Esophagus squamous epithelium (tissue), 5 donors: ENCODE results near the gene CCDC116. TPM values are rescaled to one million over a fixed set of nuclear protein-coding genes. Genes with fewer than 3 reads are reported as not detected.
A peak's percentile ranks its signal among the peaks of the same experiment; 100 is the strongest.

Source experiments
- DNase-seq: peaks from one replicate; lab custom pipeline; 2025; lab: John Stamatoyannopoulos, UW
- H3K27ac ChIP-seq, 4 donors: fragments of 200-600 bp; sonication (generic); one replicate each; pipeline ENCODE4 v1.5.1; 2016 to 2019; ENCODE audit warnings: mild to moderate bottlenecking in 1 of 4
- H3K27me3 ChIP-seq, 4 donors: fragments of 200-600 bp; sonication (generic); 1 replicate in 3 of 4; 2 replicates in 1 of 4; pipeline versions ENCODE4 v1.5.1 to v1.6.0; 2017 to 2021; ENCODE audit warnings: antibody characterized with exemption in 1 of 4
- H3K36me3 ChIP-seq, 3 donors: fragments of 200-600 bp; sonication (generic); one replicate each; pipeline ENCODE4 v1.5.1; 2016 to 2019
- H3K4me1 ChIP-seq, 3 donors: fragments of 200-600 bp; sonication (generic); one replicate each; pipeline ENCODE4 v1.5.1; 2017 to 2019
- H3K4me3 ChIP-seq, 4 donors: fragments of 200-600 bp; sonication (generic); 1 replicate in 3 of 4; 2 replicates in 1 of 4; pipeline ENCODE4 v1.5.1; 2016 to 2019; ENCODE audit warnings: mild to moderate bottlenecking in 2 of 4, moderate library complexity in 1 of 4
- H3K9me3 ChIP-seq, 3 donors: fragments of 200-600 bp; sonication (generic); one replicate each; pipeline ENCODE4 v1.5.1; 2016 to 2019
- CTCF ChIP-seq, 6 experiments: fragments of 450-650 bp in 4 of 6; fragments of 200-600 bp in 2 of 6; sonication (generic) in 2 of 6; IDR thresholded peaks; one replicate each; pipeline ENCODE4 v1.5.1; 2016 to 2019; ENCODE audit warnings: antibody characterized with exemption in 6 of 6, mild to moderate bottlenecking in 4 of 6, moderate library complexity in 4 of 6
- POLR2A ChIP-seq, 4 donors: fragments of 450-650 bp; IDR thresholded peaks; one replicate each; pipeline ENCODE4 v1.6.1; 2017; ENCODE audit warnings: antibody characterized with exemption in 4 of 4, mild to moderate bottlenecking in 4 of 4, moderate library complexity in 3 of 4
- WGBS, 2 donors: methylation state at CpG; one replicate each; pipeline ENCODE4 v1.1.5; 2018; 5-methylcytosine and 5-hydroxymethylcytosine counted together
- intact Hi-C: fragments of 100-400 bp; cut with DNase I; formaldehyde crosslinking; loops from one replicate; pipeline ENCODE4 v1.15.0; 2022
- total RNA-seq, 4 donors: library from RNA; depleted of rRNA; stranded (reverse); fragments of >200 nt; gene quantifications; one replicate each; pipeline ENCODE4 v1.1.0, GENCODE V29; 2016
- donor health status: DM: yes; HTN: yes; CAD: no.

The CCDC116 gene
- total RNA-seq, 4 donors from 2014 or later, result 1.9 TPM; not detected in 3

- H3K36me3 ChIP-seq, result peaks cover 0 to 72% (median 0%) of the 10 kb centered on the region in 3 donors
- H3K4me1 ChIP-seq, result peaks cover 34 to 80% (median 40%) of the 10 kb centered on the region in 3 donors
- H3K4me3 ChIP-seq, result no peak overlapping the region
- peak overlapping the region in 3 of 4 donors; percentile 13 to 49 (median 22) for H3K27ac ChIP-seq
- TF ChIP-seq CTCF (IDR thresholded peaks at IDR 0.05) (peak in 4 of 6 experiments; percentile 8 to 42 (median 24)), POLR2A (IDR thresholded peaks at IDR 0.05) (no peak)
- intact Hi-C loops, result no loop called here
- H3K9me3 ChIP-seq, result no peaks in the 10 kb centered on the region
- WGBS, 2 donors, result 100% methylated on average over 1 of the region's 8 CpGs; no CpG with 5 or more reads in 1 of the 2 donors
- DNase-seq, result no peak
- H3K27me3 ChIP-seq, result no peaks in the 10 kb centered on the region
These were observed 8.3 kb upstream of the CCDC116 start for GRCh38 chr22:21624120-21624879.

- WGBS, 2 donors, result 71 to 79% methylated on average over 10 of the region's 12 CpGs
- intact Hi-C loops, result no loop called here
- H3K4me1 ChIP-seq, result peaks cover 35 to 84% (median 42%) of the 10 kb centered on the region in 3 donors
- TF ChIP-seq POLR2A (IDR thresholded peaks at IDR 0.05), result no peak
- no peak for TF ChIP-seq CTCF (IDR thresholded peaks at IDR 0.05)
- DNase-seq, result no peak
- peaks cover 0 to 64% (median 0%) of the 10 kb centered on the region in 3 donors for H3K36me3 ChIP-seq
- no peak overlapping the region for H3K4me3 ChIP-seq
- H3K27ac ChIP-seq, result peak overlapping the region in 3 of 4 donors; percentile 13 to 49 (median 22)
- no peaks in the 10 kb centered on the region for H3K27me3 ChIP-seq
- H3K9me3 ChIP-seq, result no peaks in the 10 kb centered on the region
These were observed 7.4 kb upstream of the CCDC116 start for GRCh38 chr22:21624880-21625791.

GRCh38 chr22:21626073-21626734 lies 6.4 kb upstream of the CCDC116 start:
- DNase-seq, result no peak
- H3K36me3 ChIP-seq, result peaks cover 0 to 54% (median 0%) of the 10 kb centered on the region in 3 donors
- H3K27me3 ChIP-seq, result no peaks in the 10 kb centered on the region
- intact Hi-C loops, result no loop called here
- H3K9me3 ChIP-seq, result no peaks in the 10 kb centered on the region
- peaks cover 38 to 84% (median 44%) of the 10 kb centered on the region in 3 donors for H3K4me1 ChIP-seq
- H3K4me3 ChIP-seq, result no peak overlapping the region
- WGBS, 2 donors, result 54 to 68% methylated on average over 4 of the region's 4 CpGs
- H3K27ac ChIP-seq, result no peak overlapping the region
- no peak for TF ChIP-seq POLR2A (IDR thresholded peaks at IDR 0.05)
- TF ChIP-seq CTCF (IDR thresholded peaks at IDR 0.05), result no peak

GRCh38 chr22:21626735-21627469 lies 5.7 kb upstream of the CCDC116 start:
- intact Hi-C loops, result no loop called here
- 78 to 81% methylated on average over 5 to 11 of the region's 11 CpGs for WGBS, 2 donors
- Histone ChIP-seq H3K4me1 (peaks cover 38 to 80% (median 44%) of the 10 kb centered on the region in 3 donors), H3K4me3 (no peak overlapping the region), H3K27ac (no peak overlapping the region), H3K36me3 (peaks cover 0 to 50% (median 0%) of the 10 kb centered on the region in 3 donors), H3K27me3 (no peaks in the 10 kb centered on the region), H3K9me3 (no peaks in the 10 kb centered on the region)
- TF ChIP-seq POLR2A (IDR thresholded peaks at IDR 0.05) (no peak), CTCF (IDR thresholded peaks at IDR 0.05) (no peak)
- DNase-seq, result no peak
